Smooth muscle cell (in vitro differentiated cells): ENCODE data around the gene PAGE1. TPM values are rescaled to one million over a fixed set of nuclear protein-coding genes. Genes with fewer than 3 reads are reported as not detected.

Experiments
- DNase-seq: peaks from one replicate; lab custom pipeline; 2025; ENCODE audit not compliant: unreplicated experiment; lab: John Stamatoyannopoulos, UW
- H2AFZ ChIP-seq: fragments of 200-600 bp; sonication (generic); 2 replicates; pipeline ENCODE4 v1.6.0; 2016; ENCODE audit warnings: antibody characterized with exemption, low read depth, mild to moderate bottlenecking
- H3F3A ChIP-seq: fragments of 200-600 bp; sonication (generic); 2 replicates; pipeline ENCODE4 v1.6.0; 2017; ENCODE audit warnings: antibody characterized with exemption, low read depth
- H3K27ac ChIP-seq: fragments of 200-600 bp; sonication (generic); 2 replicates; pipeline ENCODE4 v1.5.1; 2016; ENCODE audit warnings: low read depth, mild to moderate bottlenecking
- H3K27me3 ChIP-seq: fragments of 200-600 bp; sonication (generic); 2 replicates; pipeline ENCODE4 v1.6.1; 2016; ENCODE audit warnings: low read depth, mild to moderate bottlenecking
- H3K36me3 ChIP-seq: fragments of 200-600 bp; sonication (generic); 2 replicates; pipeline ENCODE4 v1.5.1; 2016; ENCODE audit warnings: low read depth
- H3K4me1 ChIP-seq: fragments of 200-600 bp; sonication (generic); 2 replicates; pipeline ENCODE4 v1.5.1; 2016; ENCODE audit warnings: low read depth
- H3K4me2 ChIP-seq: fragments of 200-600 bp; sonication (generic); 2 replicates; pipeline ENCODE4 v1.6.0; 2016; ENCODE audit warnings: mild to moderate bottlenecking
- H3K4me3 ChIP-seq: fragments of 200-600 bp; sonication (generic); 2 replicates; pipeline ENCODE4 v1.5.1; 2016; ENCODE audit warnings: mild to moderate bottlenecking
- H3K79me2 ChIP-seq: fragments of 200-600 bp; sonication (generic); 2 replicates; pipeline ENCODE4 v1.6.0; 2016; ENCODE audit warnings: low read depth, mild to moderate bottlenecking
- H3K9ac ChIP-seq: fragments of 200-600 bp; sonication (generic); 2 replicates; pipeline ENCODE4 v1.6.0; 2016; ENCODE audit warnings: low read depth
- H3K9me3 ChIP-seq: fragments of 200-600 bp; sonication (generic); replicated peaks from 2 replicates; pipeline ENCODE4 v1.5.1; 2016; ENCODE audit warnings: low read depth
- H4K20me1 ChIP-seq: fragments of 200-600 bp; sonication (generic); 2 replicates; pipeline ENCODE4 v1.6.0; 2016; ENCODE audit warnings: low read depth
- WGBS: methylation state at CpG from one replicate; pipeline ENCODE4 v1.1.7; 2016; ENCODE audit warnings: low lambda C conversion rate; 5-methylcytosine and 5-hydroxymethylcytosine counted together
- polyA plus RNA-seq: library from polyadenylated mRNA; unstranded; fragments of >200 nt; fragmentation: Nextera tagmentation; extraction: Ambion mirVana; gene quantifications from 2 replicates; pipeline ENCODE4 v1.2.1, GENCODE V29; 2016
- total RNA-seq: library from RNA; depleted of rRNA; stranded (reverse); fragments of >200 nt; gene quantifications from 2 replicates; pipeline ENCODE4 v1.2.3, GENCODE V29; 2014
- TF ChIP-seq, protein P1 (sequence below): fragments of 200-600 bp; sonication (generic); IDR thresholded peaks from 2 replicates; pipeline ENCODE4 v1.5.1; 2017; ENCODE audit warnings: borderline replicate concordance, mild to moderate bottlenecking, antibody characterized with exemption; ENCODE audit not compliant: insufficient read depth, poor library complexity, severe bottlenecking

The PAGE1 gene
- total and polyA plus RNA-seq, 2 experiments from 2014 or later = not detected

DNA sequence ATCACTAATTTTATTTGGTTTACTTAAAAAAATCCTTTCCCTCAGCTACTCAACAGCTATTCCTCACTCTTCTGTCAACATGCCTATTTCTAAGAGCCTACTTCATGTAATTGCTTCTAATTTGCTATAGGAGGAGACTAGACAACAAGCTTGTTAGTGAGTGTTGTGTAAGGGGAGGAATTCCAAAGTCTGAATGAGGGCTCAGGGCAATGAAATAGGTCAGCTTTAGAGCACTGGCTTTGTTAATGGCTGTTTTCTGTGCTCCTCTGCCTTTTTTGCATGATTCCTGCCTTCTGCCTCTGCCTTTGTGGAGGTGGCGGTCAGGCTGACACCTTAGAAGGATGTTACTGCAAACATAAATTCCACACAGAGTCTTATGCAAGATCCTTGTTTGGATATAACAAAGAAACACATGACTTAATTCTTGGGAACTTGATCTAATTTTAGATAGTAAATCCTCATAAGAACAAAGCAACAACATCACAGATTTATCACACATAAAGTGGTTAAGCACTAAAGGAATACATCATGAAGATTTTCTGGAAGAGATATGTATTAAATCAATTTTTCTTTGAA lies 15.0 kb upstream of the PAGE1 start:
- 61% methylated on average over 1 of the region's 1 CpG for WGBS
- no peaks in the 10 kb centered on the region for H3K79me2 ChIP-seq
- H3K36me3 ChIP-seq = no peaks in the 10 kb centered on the region
- H2AFZ ChIP-seq = no peak overlapping the region
- H4K20me1 ChIP-seq = no peaks in the 10 kb centered on the region
- H3K27ac ChIP-seq = no peak overlapping the region
- no peak overlapping the region for H3K9ac ChIP-seq
- no peak overlapping the region for H3K4me3 ChIP-seq
- H3K4me1 ChIP-seq = no peaks in the 10 kb centered on the region
- H3K9me3 ChIP-seq = no peaks in the 10 kb centered on the region
- DNase-seq = no peak
- TF ChIP-seq, protein P1, sequence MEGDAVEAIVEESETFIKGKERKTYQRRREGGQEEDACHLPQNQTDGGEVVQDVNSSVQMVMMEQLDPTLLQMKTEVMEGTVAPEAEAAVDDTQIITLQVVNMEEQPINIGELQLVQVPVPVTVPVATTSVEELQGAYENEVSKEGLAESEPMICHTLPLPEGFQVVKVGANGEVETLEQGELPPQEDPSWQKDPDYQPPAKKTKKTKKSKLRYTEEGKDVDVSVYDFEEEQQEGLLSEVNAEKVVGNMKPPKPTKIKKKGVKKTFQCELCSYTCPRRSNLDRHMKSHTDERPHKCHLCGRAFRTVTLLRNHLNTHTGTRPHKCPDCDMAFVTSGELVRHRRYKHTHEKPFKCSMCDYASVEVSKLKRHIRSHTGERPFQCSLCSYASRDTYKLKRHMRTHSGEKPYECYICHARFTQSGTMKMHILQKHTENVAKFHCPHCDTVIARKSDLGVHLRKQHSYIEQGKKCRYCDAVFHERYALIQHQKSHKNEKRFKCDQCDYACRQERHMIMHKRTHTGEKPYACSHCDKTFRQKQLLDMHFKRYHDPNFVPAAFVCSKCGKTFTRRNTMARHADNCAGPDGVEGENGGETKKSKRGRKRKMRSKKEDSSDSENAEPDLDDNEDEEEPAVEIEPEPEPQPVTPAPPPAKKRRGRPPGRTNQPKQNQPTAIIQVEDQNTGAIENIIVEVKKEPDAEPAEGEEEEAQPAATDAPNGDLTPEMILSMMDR = no peak
- H3K27me3 ChIP-seq = no peaks in the 10 kb centered on the region
- no peaks in the 10 kb centered on the region for H3F3A ChIP-seq
- H3K4me2 ChIP-seq = no peak overlapping the region

DNA sequence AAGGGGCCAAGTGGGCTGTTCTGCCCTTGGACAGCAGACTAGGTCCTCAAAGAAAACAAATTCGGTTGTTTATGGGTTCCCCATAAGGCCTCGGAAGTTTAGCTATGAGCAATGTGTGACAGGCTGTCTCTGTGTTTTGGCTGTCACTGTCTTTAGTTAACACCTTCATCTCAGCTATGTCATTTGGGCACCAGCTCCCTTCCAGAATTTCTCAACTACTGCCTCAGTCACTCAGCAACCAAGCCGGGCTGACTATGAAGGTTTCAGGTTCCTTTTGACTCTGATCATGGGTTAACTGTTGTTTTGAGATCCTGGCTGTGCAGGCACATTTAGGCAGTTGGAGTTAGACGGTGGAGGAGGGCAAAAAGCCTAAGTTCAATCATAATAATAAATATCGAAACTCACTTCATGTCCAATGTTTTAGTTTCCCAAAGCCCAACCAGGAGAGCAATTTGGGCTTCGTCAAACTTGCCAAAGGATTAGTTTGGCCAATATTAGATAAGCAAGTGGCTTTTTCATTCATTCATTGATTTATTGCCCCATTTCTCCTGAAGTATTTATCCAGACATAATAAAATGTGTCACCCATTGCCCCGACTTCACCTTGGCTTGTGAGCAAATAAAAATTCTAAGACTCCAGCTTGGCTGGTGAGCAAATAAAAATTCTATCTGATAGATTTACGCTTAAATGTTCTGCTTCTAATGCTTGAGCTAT lies 9.1 kb upstream of the PAGE1 start:
- H3K9ac ChIP-seq = no peak overlapping the region
- no peak for DNase-seq
- no peaks in the 10 kb centered on the region for H3K36me3 ChIP-seq
- H3K79me2 ChIP-seq = no peaks in the 10 kb centered on the region
- no peak overlapping the region for H3K4me3 ChIP-seq
- H4K20me1 ChIP-seq = no peaks in the 10 kb centered on the region
- H2AFZ ChIP-seq = no peak overlapping the region
- no peak overlapping the region for H3K4me2 ChIP-seq
- H3K27ac ChIP-seq = no peak overlapping the region
- H3K4me1 ChIP-seq = no peaks in the 10 kb centered on the region
- H3F3A ChIP-seq = no peaks in the 10 kb centered on the region
- WGBS = 67% methylated on average over 8 of the region's 8 CpGs
- no peaks in the 10 kb centered on the region for H3K27me3 ChIP-seq
- TF ChIP-seq, protein P1 = no peak
- H3K9me3 ChIP-seq = no peaks in the 10 kb centered on the region

DNA sequence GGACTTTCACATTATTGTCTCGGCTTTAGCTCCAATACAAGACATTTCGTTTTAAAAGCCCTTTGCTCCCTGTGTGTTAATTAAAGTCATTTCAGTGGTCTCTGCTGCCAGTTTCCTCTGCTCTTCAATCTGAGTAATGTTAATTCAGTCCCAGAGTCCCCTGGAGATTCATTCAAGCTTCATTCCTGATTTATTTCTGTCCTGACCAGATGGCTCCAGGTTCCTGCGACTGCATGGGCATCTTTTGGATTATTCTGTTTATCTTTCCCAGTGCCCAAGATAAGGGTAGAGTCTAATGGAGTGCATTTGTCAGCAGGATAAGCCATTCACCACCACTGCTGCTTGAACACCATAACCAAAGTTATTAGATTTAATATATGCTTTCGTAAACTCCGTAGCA lies 6.1 kb upstream of the PAGE1 start:
- Histone ChIP-seq H4K20me1 (no peaks in the 10 kb centered on the region), H3K27me3 (no peaks in the 10 kb centered on the region), H3K4me2 (no peak overlapping the region), H3K79me2 (no peaks in the 10 kb centered on the region), H3K9ac (no peak overlapping the region), H3K27ac (no peak overlapping the region), H3F3A (no peaks in the 10 kb centered on the region), H3K4me1 (no peaks in the 10 kb centered on the region), H3K36me3 (no peaks in the 10 kb centered on the region), H3K4me3 (no peak overlapping the region), H3K9me3 (no peaks in the 10 kb centered on the region), H2AFZ (no peak overlapping the region)
- no peak for DNase-seq
- WGBS = 51% methylated on average over 5 of the region's 5 CpGs
- TF ChIP-seq, protein P1 = no peak

DNA sequence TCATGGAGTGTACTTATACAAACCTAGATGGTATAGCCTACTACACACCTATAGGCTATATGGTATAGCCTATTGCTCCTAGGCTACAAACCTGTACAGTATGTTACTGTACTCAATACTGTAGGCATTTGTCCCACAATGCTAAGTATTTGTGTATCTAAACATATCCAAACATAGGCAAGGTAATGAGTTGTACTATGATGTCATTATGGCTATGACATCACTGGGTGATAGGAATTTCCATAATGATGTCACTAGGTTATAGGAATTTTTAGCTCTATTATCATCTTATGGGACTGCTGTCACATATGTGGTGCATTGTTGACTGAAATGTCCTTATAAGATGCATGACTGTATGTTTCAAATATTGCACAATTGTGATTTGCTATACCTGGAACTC lies 5.5 kb upstream of the PAGE1 start:
- H3K27ac ChIP-seq = no peak overlapping the region
- H3K79me2 ChIP-seq = no peaks in the 10 kb centered on the region
- no peak overlapping the region for H3K4me2 ChIP-seq
- H3K27me3 ChIP-seq = no peaks in the 10 kb centered on the region
- no peaks in the 10 kb centered on the region for H3K4me1 ChIP-seq
- H3F3A ChIP-seq = no peaks in the 10 kb centered on the region
- H4K20me1 ChIP-seq = no peaks in the 10 kb centered on the region
- H3K4me3 ChIP-seq = no peak overlapping the region
- DNase-seq = no peak
- no peak overlapping the region for H3K9ac ChIP-seq
- TF ChIP-seq, protein P1 = no peak
- H3K9me3 ChIP-seq = no peaks in the 10 kb centered on the region
- H2AFZ ChIP-seq = no peak overlapping the region
- no peaks in the 10 kb centered on the region for H3K36me3 ChIP-seq
